Measurements from ENCODE around the gene ZSCAN10. TPM values are rescaled to one million over a fixed set of nuclear protein-coding genes. Genes with fewer than 3 reads are reported as not detected.

ZSCAN10 gene
- total and polyA plus RNA-seq, 2 of the 13 experiments (the other 11 are each of a cell fraction or from before 2014, with no cell fraction given) = not detected

- peak; percentile 14; the same call in 1 of the 2 replicates for TF ChIP-seq ERF (CRISPR knock-in tag; IDR thresholded peaks at IDR 0.05)
- TF ChIP-seq ZNF407 (CRISPR knock-in tag; IDR thresholded peaks at IDR 0.05; ENCODE audit: not compliant biosample characterization) = no peak
- 0 out of 2 replicates have a peak, but pooled peaks have one; percentile 14 for TF ChIP-seq RFX3 (CRISPR knock-in tag; IDR thresholded peaks at IDR 0.05)
- no peak for TF ChIP-seq FOXM1 (CRISPR knock-in tag; IDR thresholded peaks at IDR 0.05)
- no peak for TF ChIP-seq ZNF644 (CRISPR knock-in tag; IDR thresholded peaks at IDR 0.05; ENCODE audit: low read depth)
- peak; percentile 31; the same call in 1 of the 2 replicates for TF ChIP-seq ZNF704 (CRISPR knock-in tag; IDR thresholded peaks at IDR 0.05; ENCODE audit: borderline replicate concordance)
- TF ChIP-seq ZHX2 (IDR thresholded peaks at IDR 0.05; ENCODE audit: low read depth) = peak; percentile 33; the same call in 1 of the 2 replicates
- TF ChIP-seq ZHX2 (CRISPR knock-in tag; IDR thresholded peaks at IDR 0.05; ENCODE audit: borderline replicate concordance) = no peak
- TF ChIP-seq STAT5B (CRISPR knock-in tag; IDR thresholded peaks at IDR 0.05) = no peak
- no peak for TF ChIP-seq HOXA5 (CRISPR knock-in tag; IDR thresholded peaks at IDR 0.05)
- TF ChIP-seq GATAD1 (CRISPR knock-in tag; IDR thresholded peaks at IDR 0.05) = peak; percentile 94
- no peak for TF ChIP-seq SYNCRIP (IDR thresholded peaks at IDR 0.05; ENCODE audit: insufficient read depth, low read depth, low read length)
Observed at GRCh38 chr16:3134338-3135125, 35.4 kb upstream of the ZSCAN10 start, which contains the start of gene ZNF213 (continued).
